ACC112 (cell line): ENCODE measurements around the gene MYO19.
A peak's percentile ranks its signal among the peaks of the same experiment; 100 is the strongest.

Experiments used
- H2AFZ ChIP-seq: fragments of 200-600 bp; sonication (generic); one replicate; pipeline ENCODE4 v1.6.0; 2017; ENCODE audit warnings: antibody characterized with exemption, low read length; ENCODE audit not compliant: unreplicated experiment
- H3K27ac ChIP-seq: fragments of 200-600 bp; sonication (generic); 2 replicates; pipeline ENCODE4 v1.5.1; 2014; ENCODE audit warnings: low read depth, mild to moderate bottlenecking, antibody characterized with exemption, low read length, moderate library complexity
- H3K27me3 ChIP-seq: fragments of 200-600 bp; sonication (generic); 2 replicates; pipeline ENCODE4 v1.6.1; 2014; ENCODE audit warnings: mild to moderate bottlenecking, antibody characterized with exemption, low read length, moderate library complexity, mixed read lengths; ENCODE audit not compliant: insufficient read depth
- H3K36me3 ChIP-seq: fragments of 200-600 bp; sonication (generic); 2 replicates; pipeline ENCODE4 v1.6.1; 2016; ENCODE audit warnings: mild to moderate bottlenecking, antibody characterized with exemption, low read length, moderate library complexity, mixed read lengths; ENCODE audit not compliant: insufficient read depth
- H3K4me1 ChIP-seq: fragments of 200-600 bp; sonication (generic); one replicate; pipeline ENCODE4 v1.6.1; 2016; ENCODE audit warnings: low read length, mixed read lengths; ENCODE audit not compliant: insufficient read depth, unreplicated experiment, control insufficient read depth
- H3K4me3 ChIP-seq: fragments of 200-600 bp; sonication (generic); 2 replicates; pipeline ENCODE4 v1.5.1; 2014; ENCODE audit warnings: mild to moderate bottlenecking, low read depth, low read length
- H3K79me2 ChIP-seq: fragments of 200-600 bp; sonication (generic); one replicate; pipeline ENCODE4 v1.6.0; 2016; ENCODE audit warnings: low read length; ENCODE audit not compliant: control insufficient read depth, unreplicated experiment, insufficient read depth

MYO19 gene

GRCh38 chr17:36546418-36547093 lies 11.9 kb upstream of the MYO19 start:
- peaks cover 87% of the 10 kb centered on the region for H3K79me2 ChIP-seq
- peaks cover 32% of the 10 kb centered on the region for H3K4me1 ChIP-seq
- peak overlapping the region; percentile 98 for H3K4me3 ChIP-seq
- H3K27me3 ChIP-seq, result no peaks in the 10 kb centered on the region
- peak overlapping the region; percentile 86 for H3K27ac ChIP-seq
- no peak overlapping the region for H2AFZ ChIP-seq
- peaks cover 19% of the 10 kb centered on the region for H3K36me3 ChIP-seq

GRCh38 chr17:36545465-36546417 lies 11.1 kb upstream of the MYO19 start:
- peak overlapping the region; percentile 86 for H3K27ac ChIP-seq
- H2AFZ ChIP-seq, result no peak overlapping the region
- H3K27me3 ChIP-seq, result no peaks in the 10 kb centered on the region
- H3K4me3 ChIP-seq, result peak overlapping the region; percentile 98
- H3K36me3 ChIP-seq, result peaks cover 19% of the 10 kb centered on the region
- peaks cover 81% of the 10 kb centered on the region for H3K79me2 ChIP-seq
- H3K4me1 ChIP-seq, result peaks cover 31% of the 10 kb centered on the region

- peaks cover 24% of the 10 kb centered on the region for H3K4me1 ChIP-seq
Observed at GRCh38 chr17:36545077-36545464, 10.4 kb upstream of the MYO19 start.

GRCh38 chr17:36544307-36545076 lies 9.8 kb upstream of the MYO19 start, which contains the start of gene GGNBP2:
Gene GGNBP2, plus strand, starts transcription at chr17:36544919. Its CDS starts 806 bp downstream, at chr17:36545725.
- peak within 1 kb of the TSS; percentile 99 for H2AFZ ChIP-seq
- peaks cover 19% of the 10 kb centered on the region for H3K36me3 ChIP-seq
- H3K4me3 ChIP-seq, result peak within 1 kb of the TSS; percentile 100
- peaks cover 24% of the 10 kb centered on the region for H3K4me1 ChIP-seq
- H3K79me2 ChIP-seq, result peaks cover 76% of the 10 kb centered on the region
- H3K27me3 ChIP-seq, result no peaks in the 10 kb centered on the region
- H3K27ac ChIP-seq, result peak within 1 kb of the TSS; percentile 99

More at GRCh38 chr17:36545077-36545464, 10.4 kb upstream of the MYO19 start:
- H3K4me3 ChIP-seq, result peak overlapping the region; percentile 100
- H3K27me3 ChIP-seq, result no peaks in the 10 kb centered on the region
- peak overlapping the region; percentile 99 for H3K27ac ChIP-seq
- H2AFZ ChIP-seq, result no peak overlapping the region
- peaks cover 77% of the 10 kb centered on the region for H3K79me2 ChIP-seq
- H3K36me3 ChIP-seq, result peaks cover 19% of the 10 kb centered on the region

- Histone ChIP-seq H3K79me2 (peaks cover 72% of the 10 kb centered on the region), H2AFZ (peak overlapping the region; percentile 99), H3K27me3 (no peaks in the 10 kb centered on the region), H3K4me3 (peak overlapping the region; percentile 100), H3K4me1 (peaks cover 24% of the 10 kb centered on the region), H3K27ac (peak overlapping the region; percentile 99), H3K36me3 (peaks cover 19% of the 10 kb centered on the region)
Observed at GRCh38 chr17:36544044-36544306, 9.3 kb upstream of the MYO19 start.

GRCh38 chr17:36542755-36543154 lies 8.1 kb upstream of the MYO19 start:
- Histone ChIP-seq H3K27ac (no peak overlapping the region), H3K27me3 (no peaks in the 10 kb centered on the region), H3K4me3 (no peak overlapping the region; the same call in 1 of the 2 replicates), H3K79me2 (peaks cover 66% of the 10 kb centered on the region), H3K36me3 (peaks cover 25% of the 10 kb centered on the region), H3K4me1 (peaks cover 18% of the 10 kb centered on the region), H2AFZ (no peak overlapping the region)

- Histone ChIP-seq H3K4me1 (peaks cover 14% of the 10 kb centered on the region), H3K27ac (no peak overlapping the region), H3K79me2 (peaks cover 64% of the 10 kb centered on the region), H2AFZ (no peak overlapping the region), H3K4me3 (no peak overlapping the region), H3K27me3 (no peaks in the 10 kb centered on the region), H3K36me3 (peaks cover 17% of the 10 kb centered on the region)
Observed at GRCh38 chr17:36540696-36541095, 6.0 kb upstream of the MYO19 start.

- Histone ChIP-seq H2AFZ (no peak overlapping the region), H3K4me3 (peak overlapping the region; percentile 95), H3K79me2 (peaks cover 58% of the 10 kb centered on the region), H3K27ac (peak overlapping the region; percentile 94), H3K36me3 (peaks cover 34% of the 10 kb centered on the region), H3K4me1 (peaks cover 14% of the 10 kb centered on the region), H3K27me3 (no peaks in the 10 kb centered on the region)
Observed at GRCh38 chr17:36535669-36536081, 1.0 kb upstream of the MYO19 start.

GRCh38 chr17:36533935-36534839 lies 481 bp downstream of the MYO19 start:
- Histone ChIP-seq H3K4me1 (peaks cover 23% of the 10 kb centered on the region), H2AFZ (peak overlapping the region; percentile 85), H3K4me3 (peak overlapping the region; percentile 95), H3K36me3 (peaks cover 40% of the 10 kb centered on the region), H3K27me3 (no peaks in the 10 kb centered on the region), H3K27ac (peak overlapping the region; percentile 94), H3K79me2 (peaks cover 50% of the 10 kb centered on the region)
